Cardiac muscle cell (in vitro differentiated cells and primary cell): Measurements from ENCODE around the gene SF3B1. TPM values are rescaled to one million over a fixed set of nuclear protein-coding genes. Genes with fewer than 3 reads are reported as not detected.

Source experiments
- polyA plus RNA-seq: library from polyadenylated mRNA; unstranded; fragments of >200 nt; fragmentation: Nextera tagmentation; extraction: Ambion mirVana; gene quantifications from 2 replicates; pipeline ENCODE4 v1.2.1, GENCODE V29; 2016
- total RNA-seq: library from RNA; depleted of rRNA; stranded (reverse); fragments of >200 nt; gene quantifications from 2 replicates; pipeline ENCODE4 v1.2.3, GENCODE V29; 2016

The SF3B1 gene
- total and polyA plus RNA-seq, 2 experiments from 2014 or later = 218 to 463 TPM

Other genes starting within 250 kb of the SF3B1 start
- gene ANKRD44, start 124.2 kb downstream of the SF3B1 start, total RNA-seq = 3.5 and 4.0 TPM in 2 replicates
- gene ANKRD44, start 124.2 kb downstream of the SF3B1 start, polyA plus RNA-seq = 3.5 and 5.0 TPM in 2 replicates
- gene COQ10B, start 18.5 kb upstream of the SF3B1 start, total RNA-seq = 7.3 and 18.5 TPM in 2 replicates
- 24.5 and 24.9 TPM in 2 replicates for gene COQ10B, start 18.5 kb upstream of the SF3B1 start, polyA plus RNA-seq
- 319 and 371 TPM in 2 replicates for gene HSPD1, start 64.8 kb upstream of the SF3B1 start, total RNA-seq
- 484 and 551 TPM in 2 replicates for gene HSPD1, start 64.8 kb upstream of the SF3B1 start, polyA plus RNA-seq
- gene HSPE1, start 65.4 kb upstream of the SF3B1 start, total RNA-seq = 175 and 369 TPM in 2 replicates
- gene HSPE1, start 65.4 kb upstream of the SF3B1 start, polyA plus RNA-seq = 481 and 620 TPM in 2 replicates
- 26.4 and 33.0 TPM in 2 replicates for gene MOB4, start 81.0 kb upstream of the SF3B1 start, total RNA-seq
- gene MOB4, start 81.0 kb upstream of the SF3B1 start, polyA plus RNA-seq = 96.4 and 115 TPM in 2 replicates
- 2.8 and 8.3 TPM in 2 replicates for gene RFTN2, start 240.6 kb upstream of the SF3B1 start, total RNA-seq
- gene RFTN2, start 240.6 kb upstream of the SF3B1 start, polyA plus RNA-seq = 5.0 and 5.9 TPM in 2 replicates